Endodermal cell (in vitro differentiated cells): Measurements from ENCODE around the gene GRK4. TPM values are rescaled to one million over a fixed set of nuclear protein-coding genes. Genes with fewer than 3 reads are reported as not detected.

ENCODE experiments used
- DNase-seq: peaks from one replicate; pipeline ENCODE4 v3.0.0-alpha.2; 2017
- H3K27ac ChIP-seq: 2 replicates; pipeline ENCODE4 v1.5.1; 2013; ENCODE audit warnings: mild to moderate bottlenecking, low read depth, low read length, moderate library complexity
- H3K27me3 ChIP-seq: 2 replicates; pipeline ENCODE4 v1.6.1; 2013; ENCODE audit warnings: mild to moderate bottlenecking, low read length, moderate library complexity; ENCODE audit not compliant: insufficient read depth, control insufficient read depth, poor library complexity, severe bottlenecking
- H3K36me3 ChIP-seq: 2 replicates; pipeline ENCODE4 v1.7.0; 2013; ENCODE audit warnings: mild to moderate bottlenecking, low read length, moderate library complexity; ENCODE audit not compliant: control insufficient read depth, insufficient read depth
- H3K4me1 ChIP-seq: one replicate; pipeline ENCODE4 v1.7.0; 2013; ENCODE audit warnings: low read length; ENCODE audit not compliant: control insufficient read depth, insufficient read depth
- H3K4me3 ChIP-seq: 2 replicates; pipeline ENCODE4 v1.5.1; 2013; ENCODE audit warnings: mild to moderate bottlenecking, low read length, moderate library complexity
- H3K9ac ChIP-seq: 2 replicates; pipeline ENCODE4 v1.6.1; 2013; ENCODE audit warnings: mild to moderate bottlenecking, low read length, moderate library complexity; ENCODE audit not compliant: poor library complexity, severe bottlenecking; ENCODE audit errors: extremely low read depth
- H3K9me3 ChIP-seq: 2 replicates; pipeline ENCODE4 v1.6.1; 2013; ENCODE audit warnings: mild to moderate bottlenecking, low read length, moderate library complexity; ENCODE audit not compliant: control insufficient read depth
- H3K27ac Mint-ChIP-seq: 2 replicates; pipeline ENCODE4 v1.8.0; 2020; ENCODE audit warnings: mixed read lengths
- H3K27me3 Mint-ChIP-seq: 2 replicates; pipeline ENCODE4 v1.8.0; 2021; ENCODE audit warnings: mild to moderate bottlenecking, mixed read lengths; ENCODE audit not compliant: insufficient read depth
- H3K36me3 Mint-ChIP-seq: 2 replicates; pipeline ENCODE4 v1.8.0; 2020; ENCODE audit warnings: low read depth, mixed read lengths
- H3K4me1 Mint-ChIP-seq: 2 replicates; pipeline ENCODE4 v1.8.0; 2020; ENCODE audit warnings: mixed read lengths
- H3K4me3 Mint-ChIP-seq: 2 replicates; pipeline ENCODE4 v1.8.0; 2020; ENCODE audit warnings: mild to moderate bottlenecking, moderate library complexity, mixed read lengths
- H3K9me3 Mint-ChIP-seq: 2 replicates; pipeline ENCODE4 v1.8.0; 2020; ENCODE audit warnings: mild to moderate bottlenecking, mixed read lengths
- CTCF ChIP-seq: fragments of 200-600 bp; sonication (generic); conservative IDR thresholded peaks from 2 replicates; pipeline ENCODE4 v1.5.0; 2021; ENCODE audit warnings: antibody characterized with exemption, mild to moderate bottlenecking
- WGBS, 2 experiments: methylation state at CpG; one replicate each; pipeline versions ENCODE4 v1.1.5 to v1.1.7; 2013; ENCODE audit warnings: missing lambda C conversion rate in 2 of 2, mixed read lengths in 1 of 2; ENCODE audit not compliant: insufficient coverage in 1 of 2, insufficient read length in 1 of 2; 5-methylcytosine and 5-hydroxymethylcytosine counted together
- total RNA-seq, 2 donors: library from RNA; stranded (reverse); fragmentation: NEBNext Ultra II Directional in 1 of 2; extraction: Animal tissue kit (Norgen Biotek cat#: 25700) in 1 of 2; gene quantifications; 2 replicates in 1 of 2; 3 replicates in 1 of 2; pipeline ENCODE4 v1.2.1, GENCODE V29; 2021

Gene GRK4
- total RNA-seq, 2 donors from 2014 or later = 2.8 to 4.2 TPM

- TF ChIP-seq CTCF = no peak
- 90 to 91% methylated on average over 10 to 12 of the region's 12 CpGs for WGBS, 2 experiments
- Histone ChIP-seq H3K4me3 (no peak overlapping the region), H3K9me3 (no peaks in the 10 kb centered on the region), H3K27me3 (no peaks in the 10 kb centered on the region), H3K27ac (no peak overlapping the region), H3K4me1 (no peaks in the 10 kb centered on the region), H3K36me3 (no peaks in the 10 kb centered on the region), H3K9ac (no peak overlapping the region)
- Mint-ChIP-seq H3K4me3 (no peak overlapping the region), H3K9me3 (no peaks in the 10 kb centered on the region), H3K4me1 (no peaks in the 10 kb centered on the region), H3K36me3 (no peaks in the 10 kb centered on the region), H3K27ac (no peak overlapping the region), H3K27me3 (no peaks in the 10 kb centered on the region)
- no peak for DNase-seq
Observed at GRCh38 chr4:3031357-3032082, 68.1 kb downstream of the GRK4 start.

- Histone ChIP-seq H3K4me1 (no peaks in the 10 kb centered on the region), H3K27ac (no peak overlapping the region), H3K9ac (no peak overlapping the region), H3K4me3 (no peak overlapping the region), H3K9me3 (no peaks in the 10 kb centered on the region), H3K27me3 (no peaks in the 10 kb centered on the region), H3K36me3 (no peaks in the 10 kb centered on the region)
- Mint-ChIP-seq H3K27ac (no peak overlapping the region), H3K9me3 (no peaks in the 10 kb centered on the region), H3K4me1 (peaks cover 4% of the 10 kb centered on the region), H3K36me3 (no peaks in the 10 kb centered on the region), H3K27me3 (peaks cover 1% of the 10 kb centered on the region), H3K4me3 (no peak overlapping the region)
- no peak for DNase-seq
- 92 to 93% methylated on average over 6 to 8 of the region's 8 CpGs for WGBS, 2 experiments
- TF ChIP-seq CTCF = no peak
Observed at GRCh38 chr4:3034231-3034630, 70.9 kb downstream of the GRK4 start.

- Histone ChIP-seq H3K27ac (no peak overlapping the region), H3K9ac (no peak overlapping the region), H3K36me3 (no peaks in the 10 kb centered on the region), H3K4me3 (no peak overlapping the region), H3K4me1 (no peaks in the 10 kb centered on the region), H3K9me3 (no peaks in the 10 kb centered on the region), H3K27me3 (no peaks in the 10 kb centered on the region)
- no peak for DNase-seq
- H3K27me3 Mint-ChIP-seq = peaks cover 1% of the 10 kb centered on the region
- H3K4me1 Mint-ChIP-seq = peaks cover 4% of the 10 kb centered on the region
- no peak overlapping the region for H3K27ac Mint-ChIP-seq
- no peaks in the 10 kb centered on the region for H3K9me3 Mint-ChIP-seq
- no peak for TF ChIP-seq CTCF
- H3K4me3 Mint-ChIP-seq = no peak overlapping the region
- no peaks in the 10 kb centered on the region for H3K36me3 Mint-ChIP-seq
- 92 to 97% methylated on average over 6 to 8 of the region's 8 CpGs for WGBS, 2 experiments
Observed at GRCh38 chr4:3035249-3035648, 71.9 kb downstream of the GRK4 start.
